HepG2 (cell line): Measurements from ENCODE around the gene YBX2. TPM values are rescaled to one million over a fixed set of nuclear protein-coding genes. Genes with fewer than 3 reads are reported as not detected.
A peak's percentile ranks its signal among the peaks of the same experiment; 100 is the strongest.

Experiments used
- ARHGAP35 ChIP-seq: sonication (generic); formaldehyde crosslinking; IDR thresholded peaks from 2 replicates; pipeline ENCODE4 v1.9.0; 2022; ENCODE audit warnings: mild to moderate bottlenecking, inconsistent platforms, moderate library complexity, missing genetic modification reagents, borderline replicate concordance
- BRF2 ChIP-seq: sonication (generic); formaldehyde crosslinking; IDR thresholded peaks from 2 replicates; pipeline ENCODE4 v1.8.1; 2022; ENCODE audit warnings: mild to moderate bottlenecking, missing genetic modification reagents
- CSRNP2 ChIP-seq: sonication (generic); formaldehyde crosslinking; conservative IDR thresholded peaks from 2 replicates; pipeline ENCODE4 v1.8.0; 2022; ENCODE audit warnings: low read depth, missing genetic modification reagents
- ETV6 ChIP-seq: sonication (generic); formaldehyde crosslinking; conservative IDR thresholded peaks from 2 replicates; pipeline ENCODE4 v1.4.0; 2020; ENCODE audit warnings: missing genetic modification reagents
- GABPA ChIP-seq, 2 experiments: IDR thresholded peaks; 2 replicates each; pipeline ENCODE4 v1.6.1; 2011 to 2016; ENCODE audit warnings: low read depth in 2 of 2, low read length in 1 of 2, missing biosample characterization in 1 of 2, missing genetic modification characterization in 1 of 2
- GMEB1 ChIP-seq: sonication (generic); formaldehyde crosslinking; IDR thresholded peaks from 2 replicates; pipeline ENCODE4 v1.5.1; 2020; ENCODE audit warnings: missing genetic modification reagents, mild to moderate bottlenecking, borderline replicate concordance
- MEIS2 ChIP-seq: sonication (generic); formaldehyde crosslinking; IDR thresholded peaks from 2 replicates; pipeline ENCODE4 v1.9.0; 2021; ENCODE audit warnings: mild to moderate bottlenecking, missing genetic modification reagents
- POLR2G ChIP-seq: fragments of 200-400 bp; formaldehyde crosslinking; IDR thresholded peaks from 2 replicates; pipeline ENCODE4 v1.6.1; 2018; ENCODE audit warnings: mild to moderate bottlenecking, low read depth, low read length, moderate library complexity
- PRDM4 ChIP-seq: sonication (generic); formaldehyde crosslinking; IDR thresholded peaks from 2 replicates; pipeline ENCODE4 v1.9.0; 2021; ENCODE audit warnings: missing genetic modification reagents, borderline replicate concordance
- TFE3 ChIP-seq: IDR thresholded peaks from 2 replicates; pipeline ENCODE4 v1.6.1; 2016
- ZC3H13 ChIP-seq: sonication (generic); formaldehyde crosslinking; IDR thresholded peaks from 2 replicates; pipeline ENCODE4 v1.8.1; 2023; ENCODE audit warnings: mild to moderate bottlenecking, missing genetic modification reagents, moderate library complexity
- ZNF124 ChIP-seq: sonication (generic); formaldehyde crosslinking; IDR thresholded peaks from 2 replicates; pipeline ENCODE4 v1.4.0; 2020; ENCODE audit warnings: missing genetic modification reagents
- ZNF224 ChIP-seq: sonication (generic); formaldehyde crosslinking; IDR thresholded peaks from 2 replicates; pipeline ENCODE4 v1.5.0; 2020; ENCODE audit warnings: mild to moderate bottlenecking, missing genetic modification reagents
- ZNF333 ChIP-seq: sonication (generic); formaldehyde crosslinking; IDR thresholded peaks from 2 replicates; pipeline ENCODE4 v1.4.0; 2020; ENCODE audit warnings: mild to moderate bottlenecking, missing genetic modification reagents, borderline replicate concordance
- ZNF773 ChIP-seq: sonication (generic); formaldehyde crosslinking; IDR thresholded peaks from 2 replicates; pipeline ENCODE4 v1.4.0; 2020; ENCODE audit warnings: missing genetic modification reagents, borderline replicate concordance
- ZNF891 ChIP-seq: sonication (generic); formaldehyde crosslinking; IDR thresholded peaks from 2 replicates; pipeline ENCODE4 v1.5.0; 2020; ENCODE audit warnings: mild to moderate bottlenecking, missing genetic modification reagents
- ZSCAN29 ChIP-seq: sonication (generic); formaldehyde crosslinking; conservative IDR thresholded peaks from 2 replicates; pipeline ENCODE4 v1.4.0; 2020; ENCODE audit warnings: mild to moderate bottlenecking, missing genetic modification reagents
- polyA plus RNA-seq, 8 experiments: library from polyadenylated mRNA; depleted of rRNA in 3 of 8; stranded (reverse) in 7 of 8; unstranded in 1 of 8; fragments of >200 nt; fragmentation: Illumina TruSeq in 4 of 8; extraction: Trizol in 4 of 8; gene quantifications; 2 replicates each; pipeline versions ENCODE4 v1.2.1 to v1.2.3, GENCODE V29; 2011 to 2016; ENCODE audit warnings: low read depth in 4 of 8, missing spikeins in 1 of 8, mixed read lengths in 1 of 8; ENCODE audit not compliant: insufficient read depth in 1 of 8
- total RNA-seq, 5 experiments: library from RNA; depleted of rRNA; stranded (reverse); fragments of >200 nt; fragmentation: Illumina TruSeq; extraction: Trizol; gene quantifications; 2 replicates each; pipeline ENCODE4 v1.2.3, GENCODE V29; 2016; ENCODE audit warnings: low read depth in 1 of 5

YBX2 gene
- total and polyA plus RNA-seq, 2 of the 13 experiments (the other 11 are each of a cell fraction or from before 2014, with no cell fraction given): 0.12 to 0.22 TPM

GRCh38 chr17:7239091-7240027, 55.1 kb downstream of the YBX2 start, which contains the start of gene PHF23 (continued):
- TF ChIP-seq CSRNP2 (CRISPR knock-in tag): no peak
- TF ChIP-seq ZNF891 (CRISPR knock-in tag): peak; percentile 90; the same call in 1 of the 2 replicates
- TF ChIP-seq ETV6 (CRISPR knock-in tag): no peak
- no peak for TF ChIP-seq TFE3 (CRISPR knock-in tag)
- peak; percentile 87 for TF ChIP-seq GMEB1 (CRISPR knock-in tag)
- TF ChIP-seq BRF2 (CRISPR knock-in tag): 0 out of 2 replicates have a peak, but pooled peaks have one; percentile 46
- TF ChIP-seq ZNF333 (CRISPR knock-in tag): peak; percentile 37; the same call in 1 of the 2 replicates
- TF ChIP-seq ARHGAP35 (CRISPR knock-in tag): peak; percentile 24; the same call in 1 of the 2 replicates
- no peak for TF ChIP-seq ZNF224 (CRISPR knock-in tag)
- peak; percentile 80 for TF ChIP-seq POLR2G
- TF ChIP-seq PRDM4 (CRISPR knock-in tag): no peak
- TF ChIP-seq MEIS2 (CRISPR knock-in tag): no peak
- TF ChIP-seq ZSCAN29 (CRISPR knock-in tag): peak; percentile 82; the same call in 1 of the 2 replicates
- peak; percentile 81 for TF ChIP-seq GABPA (IDR thresholded peaks at IDR 0.05; ENCODE audit: low read depth, low read length)
- peak; percentile 96 for TF ChIP-seq GABPA (CRISPR knock-in tag; IDR thresholded peaks at IDR 0.05; ENCODE audit: low read depth)
- no peak; the same call in 1 of the 2 replicates for TF ChIP-seq ZNF773
- TF ChIP-seq ZC3H13 (CRISPR knock-in tag): peak; percentile 65; the same call in 1 of the 2 replicates
- TF ChIP-seq ZNF124 (CRISPR knock-in tag): peak; percentile 95
